Smooth muscle cell (in vitro differentiated cells): ENCODE data around the gene AKAP6. TPM values are rescaled to one million over a fixed set of nuclear protein-coding genes. Genes with fewer than 3 reads are reported as not detected.

Experiments
- DNase-seq: peaks from one replicate; lab custom pipeline; 2025; ENCODE audit not compliant: unreplicated experiment; lab: John Stamatoyannopoulos, UW
- H2AFZ ChIP-seq: fragments of 200-600 bp; sonication (generic); 2 replicates; pipeline ENCODE4 v1.6.0; 2016; ENCODE audit warnings: antibody characterized with exemption, low read depth, mild to moderate bottlenecking
- H3F3A ChIP-seq: fragments of 200-600 bp; sonication (generic); 2 replicates; pipeline ENCODE4 v1.6.0; 2017; ENCODE audit warnings: antibody characterized with exemption, low read depth
- H3K27ac ChIP-seq: fragments of 200-600 bp; sonication (generic); 2 replicates; pipeline ENCODE4 v1.5.1; 2016; ENCODE audit warnings: low read depth, mild to moderate bottlenecking
- H3K27me3 ChIP-seq: fragments of 200-600 bp; sonication (generic); 2 replicates; pipeline ENCODE4 v1.6.1; 2016; ENCODE audit warnings: low read depth, mild to moderate bottlenecking
- H3K36me3 ChIP-seq: fragments of 200-600 bp; sonication (generic); 2 replicates; pipeline ENCODE4 v1.5.1; 2016; ENCODE audit warnings: low read depth
- H3K4me1 ChIP-seq: fragments of 200-600 bp; sonication (generic); 2 replicates; pipeline ENCODE4 v1.5.1; 2016; ENCODE audit warnings: low read depth
- H3K4me2 ChIP-seq: fragments of 200-600 bp; sonication (generic); 2 replicates; pipeline ENCODE4 v1.6.0; 2016; ENCODE audit warnings: mild to moderate bottlenecking
- H3K4me3 ChIP-seq: fragments of 200-600 bp; sonication (generic); 2 replicates; pipeline ENCODE4 v1.5.1; 2016; ENCODE audit warnings: mild to moderate bottlenecking
- H3K79me2 ChIP-seq: fragments of 200-600 bp; sonication (generic); 2 replicates; pipeline ENCODE4 v1.6.0; 2016; ENCODE audit warnings: low read depth, mild to moderate bottlenecking
- H3K9ac ChIP-seq: fragments of 200-600 bp; sonication (generic); 2 replicates; pipeline ENCODE4 v1.6.0; 2016; ENCODE audit warnings: low read depth
- H3K9me3 ChIP-seq: fragments of 200-600 bp; sonication (generic); replicated peaks from 2 replicates; pipeline ENCODE4 v1.5.1; 2016; ENCODE audit warnings: low read depth
- H4K20me1 ChIP-seq: fragments of 200-600 bp; sonication (generic); 2 replicates; pipeline ENCODE4 v1.6.0; 2016; ENCODE audit warnings: low read depth
- WGBS: methylation state at CpG from one replicate; pipeline ENCODE4 v1.1.7; 2016; ENCODE audit warnings: low lambda C conversion rate; 5-methylcytosine and 5-hydroxymethylcytosine counted together
- polyA plus RNA-seq: library from polyadenylated mRNA; unstranded; fragments of >200 nt; fragmentation: Nextera tagmentation; extraction: Ambion mirVana; gene quantifications from 2 replicates; pipeline ENCODE4 v1.2.1, GENCODE V29; 2016
- total RNA-seq: library from RNA; depleted of rRNA; stranded (reverse); fragments of >200 nt; gene quantifications from 2 replicates; pipeline ENCODE4 v1.2.3, GENCODE V29; 2014
- TF ChIP-seq, protein P1 (sequence below): fragments of 200-600 bp; sonication (generic); IDR thresholded peaks from 2 replicates; pipeline ENCODE4 v1.5.1; 2017; ENCODE audit warnings: borderline replicate concordance, mild to moderate bottlenecking, antibody characterized with exemption; ENCODE audit not compliant: insufficient read depth, poor library complexity, severe bottlenecking

The AKAP6 gene
- total and polyA plus RNA-seq, 2 experiments from 2014 or later, result 1.3 to 6.4 TPM

DNA sequence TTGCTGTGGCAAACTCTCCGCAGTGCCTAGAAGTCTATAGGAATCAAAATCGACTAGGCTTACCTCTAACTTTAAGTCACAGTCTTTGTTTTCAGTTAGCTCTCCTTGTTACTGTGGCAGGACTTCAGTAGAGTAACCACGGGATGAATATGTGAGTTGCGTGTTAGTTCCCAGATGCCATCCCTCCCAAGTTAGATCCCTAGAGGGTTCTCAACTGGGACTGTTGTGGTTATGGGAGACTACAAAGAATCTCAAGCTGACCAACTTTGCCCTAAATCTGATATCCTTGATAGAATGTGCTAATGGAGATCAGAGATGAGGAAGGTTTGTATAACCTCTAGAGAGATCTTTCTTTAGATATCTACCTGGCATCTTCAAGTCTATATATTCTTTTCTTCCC is 208.1 kb downstream of the AKAP6 start:
- DNase-seq, result no peak

DNA sequence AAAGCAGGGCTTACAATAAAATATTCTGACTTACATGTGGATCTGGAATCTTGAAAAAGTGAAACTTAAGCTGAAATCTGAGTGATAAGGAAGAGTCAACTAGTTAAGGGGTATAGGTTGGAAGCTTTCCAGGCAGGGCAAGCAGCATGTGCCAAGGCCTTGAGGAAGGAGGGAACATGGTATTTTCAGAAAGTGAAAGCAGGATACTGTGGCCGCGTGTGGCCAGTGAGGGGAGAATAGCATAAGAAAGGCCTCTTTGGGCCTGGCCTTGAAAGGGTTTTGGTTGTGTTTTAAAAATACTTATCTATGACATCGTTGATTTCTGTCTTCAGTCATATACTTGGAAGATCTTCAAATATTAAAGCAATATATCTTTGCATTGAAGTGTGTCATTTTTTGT is 213.4 kb downstream of the AKAP6 start:
- Histone ChIP-seq H2AFZ (no peak overlapping the region), H4K20me1 (no peaks in the 10 kb centered on the region), H3K9me3 (no peaks in the 10 kb centered on the region), H3K4me2 (no peak overlapping the region), H3K79me2 (no peaks in the 10 kb centered on the region), H3F3A (no peaks in the 10 kb centered on the region), H3K9ac (no peak overlapping the region), H3K36me3 (no peaks in the 10 kb centered on the region), H3K27ac (no peak overlapping the region), H3K4me3 (no peak overlapping the region), H3K27me3 (no peaks in the 10 kb centered on the region), H3K4me1 (no peaks in the 10 kb centered on the region)
- TF ChIP-seq, protein P1, sequence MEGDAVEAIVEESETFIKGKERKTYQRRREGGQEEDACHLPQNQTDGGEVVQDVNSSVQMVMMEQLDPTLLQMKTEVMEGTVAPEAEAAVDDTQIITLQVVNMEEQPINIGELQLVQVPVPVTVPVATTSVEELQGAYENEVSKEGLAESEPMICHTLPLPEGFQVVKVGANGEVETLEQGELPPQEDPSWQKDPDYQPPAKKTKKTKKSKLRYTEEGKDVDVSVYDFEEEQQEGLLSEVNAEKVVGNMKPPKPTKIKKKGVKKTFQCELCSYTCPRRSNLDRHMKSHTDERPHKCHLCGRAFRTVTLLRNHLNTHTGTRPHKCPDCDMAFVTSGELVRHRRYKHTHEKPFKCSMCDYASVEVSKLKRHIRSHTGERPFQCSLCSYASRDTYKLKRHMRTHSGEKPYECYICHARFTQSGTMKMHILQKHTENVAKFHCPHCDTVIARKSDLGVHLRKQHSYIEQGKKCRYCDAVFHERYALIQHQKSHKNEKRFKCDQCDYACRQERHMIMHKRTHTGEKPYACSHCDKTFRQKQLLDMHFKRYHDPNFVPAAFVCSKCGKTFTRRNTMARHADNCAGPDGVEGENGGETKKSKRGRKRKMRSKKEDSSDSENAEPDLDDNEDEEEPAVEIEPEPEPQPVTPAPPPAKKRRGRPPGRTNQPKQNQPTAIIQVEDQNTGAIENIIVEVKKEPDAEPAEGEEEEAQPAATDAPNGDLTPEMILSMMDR, result no peak
- 90% methylated on average over 3 of the region's 3 CpGs for WGBS
- no peak for DNase-seq

More for the DNA sequence above, 208.1 kb downstream of the AKAP6 start:
- Histone ChIP-seq H3K4me3 (no peak overlapping the region), H4K20me1 (no peaks in the 10 kb centered on the region), H3K9ac (no peak overlapping the region), H2AFZ (no peak overlapping the region), H3K27me3 (no peaks in the 10 kb centered on the region), H3K9me3 (no peaks in the 10 kb centered on the region), H3K27ac (no peak overlapping the region), H3F3A (no peaks in the 10 kb centered on the region), H3K4me2 (no peak overlapping the region), H3K36me3 (no peaks in the 10 kb centered on the region), H3K79me2 (no peaks in the 10 kb centered on the region), H3K4me1 (no peaks in the 10 kb centered on the region)
- 84% methylated on average over 4 of the region's 4 CpGs for WGBS
- TF ChIP-seq, protein P1, result no peak

DNA sequence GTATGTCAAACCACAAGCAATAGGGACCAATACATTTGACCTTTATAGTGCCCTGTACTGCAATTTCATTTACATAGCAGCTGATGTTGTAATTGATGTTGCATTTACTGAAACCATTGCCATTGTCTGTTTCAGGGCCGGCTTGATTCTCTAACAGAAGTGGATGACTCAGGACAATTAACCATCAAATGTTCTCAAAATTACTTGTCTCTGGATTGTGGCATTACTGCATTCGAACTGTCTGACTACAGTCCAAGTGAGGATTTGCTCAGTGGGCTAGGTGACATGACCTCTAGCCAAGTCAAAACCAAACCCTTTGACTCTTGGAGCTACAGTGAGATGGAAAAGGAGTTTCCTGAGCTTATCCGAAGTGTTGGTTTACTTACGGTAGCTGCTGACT is 216.0 kb downstream of the AKAP6 start:
- no peaks in the 10 kb centered on the region for H3K79me2 ChIP-seq
- H3K9me3 ChIP-seq, result no peaks in the 10 kb centered on the region
- no peaks in the 10 kb centered on the region for H3K36me3 ChIP-seq
- TF ChIP-seq, protein P1, result no peak
- H3K4me3 ChIP-seq, result no peak overlapping the region
- H2AFZ ChIP-seq, result no peak overlapping the region
- H3K4me2 ChIP-seq, result no peak overlapping the region
- WGBS, result 63% methylated on average over 4 of the region's 4 CpGs
- H3K27me3 ChIP-seq, result no peaks in the 10 kb centered on the region
- no peak for DNase-seq
- no peaks in the 10 kb centered on the region for H3K4me1 ChIP-seq
- no peak overlapping the region for H3K9ac ChIP-seq
- H4K20me1 ChIP-seq, result no peaks in the 10 kb centered on the region
- no peaks in the 10 kb centered on the region for H3F3A ChIP-seq
- H3K27ac ChIP-seq, result no peak overlapping the region

DNA sequence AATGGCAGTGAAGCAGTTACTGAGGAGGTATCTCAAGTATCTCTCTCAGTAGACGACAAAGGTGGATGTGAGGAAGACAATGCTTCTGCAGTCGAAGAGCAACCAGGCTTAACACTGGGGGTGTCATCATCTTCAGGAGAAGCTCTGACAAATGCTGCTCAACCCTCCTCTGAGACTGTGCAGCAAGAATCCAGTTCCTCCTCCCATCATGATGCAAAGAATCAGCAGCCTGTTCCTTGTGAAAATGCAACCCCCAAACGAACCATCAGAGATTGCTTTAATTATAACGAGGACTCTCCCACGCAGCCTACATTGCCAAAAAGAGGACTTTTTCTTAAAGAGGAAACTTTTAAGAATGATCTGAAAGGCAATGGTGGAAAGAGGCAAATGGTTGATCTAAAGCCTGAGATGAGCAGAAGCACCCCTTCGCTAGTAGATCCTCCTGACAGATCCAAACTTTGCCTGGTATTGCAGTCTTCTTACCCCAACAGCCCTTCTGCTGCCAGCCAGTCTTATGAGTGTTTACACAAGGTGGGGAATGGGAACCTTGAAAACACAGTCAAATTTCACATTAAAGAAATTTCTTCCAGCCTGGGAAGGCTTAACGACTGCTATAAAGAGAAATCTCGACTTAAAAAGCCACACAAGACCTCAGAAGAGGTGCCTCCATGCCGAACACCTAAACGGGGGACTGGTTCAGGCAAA is 216.6 kb downstream of the AKAP6 start:
- H3F3A ChIP-seq, result no peaks in the 10 kb centered on the region
- no peaks in the 10 kb centered on the region for H3K27me3 ChIP-seq
- no peak overlapping the region for H3K4me2 ChIP-seq
- H3K36me3 ChIP-seq, result no peaks in the 10 kb centered on the region
- no peaks in the 10 kb centered on the region for H3K79me2 ChIP-seq
- DNase-seq, result no peak
- H3K4me1 ChIP-seq, result no peaks in the 10 kb centered on the region
- H4K20me1 ChIP-seq, result no peaks in the 10 kb centered on the region
- H3K27ac ChIP-seq, result no peak overlapping the region
- H2AFZ ChIP-seq, result no peak overlapping the region
- no peak overlapping the region for H3K4me3 ChIP-seq
- H3K9me3 ChIP-seq, result no peaks in the 10 kb centered on the region
- no peak overlapping the region for H3K9ac ChIP-seq
- TF ChIP-seq, protein P1, result no peak
- WGBS, result 79% methylated on average over 10 of the region's 10 CpGs
